GM12878 (cell line): ENCODE results near the gene MAPK13. TPM values are rescaled to one million over a fixed set of nuclear protein-coding genes. Genes with fewer than 3 reads are reported as not detected.

ENCODE experiments used
- CBX5 ChIP-seq: sonication (generic); IDR thresholded peaks from 2 replicates; pipeline ENCODE4 v1.6.1; 2016; ENCODE audit warnings: low read depth, moderate library complexity, mild to moderate bottlenecking, inconsistent platforms
- CEBPZ ChIP-seq: fragments of 150-350 bp; IDR thresholded peaks from 2 replicates; pipeline ENCODE4 v1.6.1; 2016; ENCODE audit warnings: low read depth, low read length
- CHD2 ChIP-seq: IDR thresholded peaks from 2 replicates; pipeline ENCODE4 v1.6.1; 2011; ENCODE audit warnings: low read depth, low read length, improper control_type of control experiment, borderline replicate concordance
- CREB1 ChIP-seq: IDR thresholded peaks from 2 replicates; pipeline ENCODE4 v1.6.1; 2012; ENCODE audit warnings: low read depth, mild to moderate bottlenecking, inconsistent platforms
- DPF2 ChIP-seq: fragments of 450-650 bp; IDR thresholded peaks from 2 replicates; pipeline ENCODE4 v1.6.1; 2017; ENCODE audit warnings: mild to moderate bottlenecking
- HCFC1 ChIP-seq: fragments of 150-350 bp; IDR thresholded peaks from 2 replicates; pipeline ENCODE4 v1.6.1; 2014; ENCODE audit warnings: low read length
- IKZF1 ChIP-seq: fragments of 450-650 bp; conservative IDR thresholded peaks from 2 replicates; pipeline ENCODE4 v1.6.1; 2017; ENCODE audit warnings: antibody characterized with exemption, mild to moderate bottlenecking
- NFYA ChIP-seq: IDR thresholded peaks from 2 replicates; pipeline ENCODE4 v1.6.1; 2011; ENCODE audit warnings: low read depth, mild to moderate bottlenecking, low read length, improper control_type of control experiment, borderline replicate concordance
- PKNOX1 ChIP-seq: fragments of 450-650 bp; IDR thresholded peaks from 2 replicates; pipeline ENCODE4 v1.6.1; 2016; ENCODE audit warnings: mild to moderate bottlenecking
- SP1 ChIP-seq: IDR thresholded peaks from one replicate; pipeline ENCODE4 v1.6.1; 2011; ENCODE audit warnings: low read depth, low read length
- SPI1 ChIP-seq: IDR thresholded peaks from 2 replicates; pipeline ENCODE4 v1.6.1; 2011; ENCODE audit warnings: low read depth, mild to moderate bottlenecking, low read length, moderate library complexity, borderline replicate concordance; ENCODE audit not compliant: insufficient read depth
- SREBF2 ChIP-seq: IDR thresholded peaks from 2 replicates; pipeline ENCODE4 v1.6.1; 2012; ENCODE audit warnings: mild to moderate bottlenecking, low read length
- SUPT20H ChIP-seq: IDR thresholded peaks from 2 replicates; pipeline ENCODE4 v1.6.1; 2011; ENCODE audit warnings: low read depth, mild to moderate bottlenecking, low read length, moderate library complexity, borderline replicate concordance; ENCODE audit not compliant: control insufficient read depth
- ZNF592 ChIP-seq: fragments of 450-650 bp; IDR thresholded peaks from 2 replicates; pipeline ENCODE4 v1.6.1; 2017; ENCODE audit warnings: mild to moderate bottlenecking, moderate library complexity
- polyA plus RNA-seq, 11 experiments: library from polyadenylated mRNA; depleted of rRNA in 4 of 11; unstranded in 6 of 11; stranded (reverse) in 5 of 11; fragments of >200 nt; fragmentation: Nextera tagmentation in 4 of 11; fragmentation: Illumina TruSeq in 1 of 11; extraction: Ambion mirVana in 4 of 11; extraction: Trizol in 1 of 11; gene quantifications; 1 replicate in 1 of 11; 2 replicates in 10 of 11; pipeline versions ENCODE4 v1.2.1 to v1.2.3, GENCODE V29; 2011 to 2016; ENCODE audit warnings: inconsistent platforms in 2 of 11, missing spikeins in 2 of 11, low read depth in 1 of 11
- total RNA-seq, 4 experiments: library from RNA; depleted of rRNA in 3 of 4; stranded (reverse); fragments of >200 nt in 3 of 4; fragmentation: Illumina TruSeq in 1 of 4; extraction: Trizol in 1 of 4; gene quantifications; 2 replicates each; pipeline versions ENCODE4 v1.2.1 to v1.2.3, GENCODE V29; 2013 to 2021
- TF ChIP-seq, protein P1 (sequence below): fragments of 450-650 bp; formaldehyde crosslinking; IDR thresholded peaks from 2 replicates; pipeline ENCODE4 v1.5.0; 2022; ENCODE audit warnings: mild to moderate bottlenecking, missing genetic modification characterization
- TF ChIP-seq, protein P2 (sequence below): fragments of 450-650 bp; IDR thresholded peaks from 2 replicates; pipeline ENCODE4 v1.6.1; 2018; ENCODE audit warnings: mild to moderate bottlenecking, low read depth, moderate library complexity; ENCODE audit not compliant: partially characterized antibody

Gene MAPK13
- total and polyA plus RNA-seq, 10 of the 15 experiments (the other 5 are each of a cell fraction or from before 2014, with no cell fraction given), result 1.8 to 48.0 (median 37.5) TPM

DNA sequence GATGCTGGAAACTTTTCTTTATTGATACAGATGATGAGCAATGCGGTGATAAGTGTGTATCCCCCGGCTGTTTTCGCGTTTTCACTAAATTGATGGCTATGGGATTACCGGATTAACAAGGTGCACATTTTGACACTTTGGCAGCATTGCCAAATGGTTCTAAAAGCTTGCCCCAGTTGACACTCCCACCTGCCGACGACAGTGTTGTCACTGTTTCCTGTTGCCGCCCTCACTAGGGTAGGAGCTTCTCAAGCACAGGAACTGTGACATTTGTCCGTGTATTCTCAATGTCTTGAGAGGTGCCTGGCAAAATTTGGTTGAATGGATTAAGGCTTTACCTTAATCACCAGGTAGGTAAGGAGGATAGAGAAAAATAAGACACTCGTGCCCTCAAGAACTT is 9.8 kb upstream of the MAPK13 start (continued):
- TF ChIP-seq, protein P1, sequence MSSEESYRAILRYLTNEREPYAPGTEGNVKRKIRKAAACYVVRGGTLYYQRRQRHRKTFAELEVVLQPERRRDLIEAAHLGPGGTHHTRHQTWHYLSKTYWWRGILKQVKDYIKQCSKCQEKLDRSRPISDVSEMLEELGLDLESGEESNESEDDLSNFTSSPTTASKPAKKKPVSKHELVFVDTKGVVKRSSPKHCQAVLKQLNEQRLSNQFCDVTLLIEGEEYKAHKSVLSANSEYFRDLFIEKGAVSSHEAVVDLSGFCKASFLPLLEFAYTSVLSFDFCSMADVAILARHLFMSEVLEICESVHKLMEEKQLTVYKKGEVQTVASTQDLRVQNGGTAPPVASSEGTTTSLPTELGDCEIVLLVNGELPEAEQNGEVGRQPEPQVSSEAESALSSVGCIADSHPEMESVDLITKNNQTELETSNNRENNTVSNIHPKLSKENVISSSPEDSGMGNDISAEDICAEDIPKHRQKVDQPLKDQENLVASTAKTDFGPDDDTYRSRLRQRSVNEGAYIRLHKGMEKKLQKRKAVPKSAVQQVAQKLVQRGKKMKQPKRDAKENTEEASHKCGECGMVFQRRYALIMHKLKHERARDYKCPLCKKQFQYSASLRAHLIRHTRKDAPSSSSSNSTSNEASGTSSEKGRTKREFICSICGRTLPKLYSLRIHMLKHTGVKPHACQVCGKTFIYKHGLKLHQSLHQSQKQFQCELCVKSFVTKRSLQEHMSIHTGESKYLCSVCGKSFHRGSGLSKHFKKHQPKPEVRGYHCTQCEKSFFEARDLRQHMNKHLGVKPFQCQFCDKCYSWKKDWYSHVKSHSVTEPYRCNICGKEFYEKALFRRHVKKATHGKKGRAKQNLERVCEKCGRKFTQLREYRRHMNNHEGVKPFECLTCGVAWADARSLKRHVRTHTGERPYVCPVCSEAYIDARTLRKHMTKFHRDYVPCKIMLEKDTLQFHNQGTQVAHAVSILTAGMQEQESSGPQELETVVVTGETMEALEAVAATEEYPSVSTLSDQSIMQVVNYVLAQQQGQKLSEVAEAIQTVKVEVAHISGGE (CRISPR knock-in tag), result no peak
- TF ChIP-seq SPI1 (0 out of 2 replicates have a peak, but pooled peaks have one; percentile 11), SREBF2 (no peak), ZNF592 (no peak), CBX5 (no peak), DPF2 (no peak), PKNOX1 (no peak), HCFC1 (no peak), IKZF1 (no peak), SUPT20H (no peak), CHD2 (no peak), SP1 (no peak), NFYA (no peak), CREB1 (peak; percentile 85), CEBPZ (no peak)
- TF ChIP-seq, protein P2, sequence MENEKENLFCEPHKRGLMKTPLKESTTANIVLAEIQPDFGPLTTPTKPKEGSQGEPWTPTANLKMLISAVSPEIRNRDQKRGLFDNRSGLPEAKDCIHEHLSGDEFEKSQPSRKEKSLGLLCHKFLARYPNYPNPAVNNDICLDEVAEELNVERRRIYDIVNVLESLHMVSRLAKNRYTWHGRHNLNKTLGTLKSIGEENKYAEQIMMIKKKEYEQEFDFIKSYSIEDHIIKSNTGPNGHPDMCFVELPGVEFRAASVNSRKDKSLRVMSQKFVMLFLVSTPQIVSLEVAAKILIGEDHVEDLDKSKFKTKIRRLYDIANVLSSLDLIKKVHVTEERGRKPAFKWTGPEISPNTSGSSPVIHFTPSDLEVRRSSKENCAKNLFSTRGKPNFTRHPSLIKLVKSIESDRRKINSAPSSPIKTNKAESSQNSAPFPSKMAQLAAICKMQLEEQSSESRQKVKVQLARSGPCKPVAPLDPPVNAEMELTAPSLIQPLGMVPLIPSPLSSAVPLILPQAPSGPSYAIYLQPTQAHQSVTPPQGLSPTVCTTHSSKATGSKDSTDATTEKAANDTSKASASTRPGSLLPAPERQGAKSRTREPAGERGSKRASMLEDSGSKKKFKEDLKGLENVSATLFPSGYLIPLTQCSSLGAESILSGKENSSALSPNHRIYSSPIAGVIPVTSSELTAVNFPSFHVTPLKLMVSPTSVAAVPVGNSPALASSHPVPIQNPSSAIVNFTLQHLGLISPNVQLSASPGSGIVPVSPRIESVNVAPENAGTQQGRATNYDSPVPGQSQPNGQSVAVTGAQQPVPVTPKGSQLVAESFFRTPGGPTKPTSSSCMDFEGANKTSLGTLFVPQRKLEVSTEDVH, result no peak
